ENCODE measurements around the gene OR52B6. TPM values are rescaled to one million over a fixed set of nuclear protein-coding genes. Genes with fewer than 3 reads are reported as not detected.
"Not testable (repeated sequence)": the region's sequence is repeated elsewhere in the genome, so short reads cannot be mapped to it uniquely, and the experiment has no call there.

OR52B6 gene
- total RNA-seq, 1 donor from 2014 or later: not detected

DNA sequence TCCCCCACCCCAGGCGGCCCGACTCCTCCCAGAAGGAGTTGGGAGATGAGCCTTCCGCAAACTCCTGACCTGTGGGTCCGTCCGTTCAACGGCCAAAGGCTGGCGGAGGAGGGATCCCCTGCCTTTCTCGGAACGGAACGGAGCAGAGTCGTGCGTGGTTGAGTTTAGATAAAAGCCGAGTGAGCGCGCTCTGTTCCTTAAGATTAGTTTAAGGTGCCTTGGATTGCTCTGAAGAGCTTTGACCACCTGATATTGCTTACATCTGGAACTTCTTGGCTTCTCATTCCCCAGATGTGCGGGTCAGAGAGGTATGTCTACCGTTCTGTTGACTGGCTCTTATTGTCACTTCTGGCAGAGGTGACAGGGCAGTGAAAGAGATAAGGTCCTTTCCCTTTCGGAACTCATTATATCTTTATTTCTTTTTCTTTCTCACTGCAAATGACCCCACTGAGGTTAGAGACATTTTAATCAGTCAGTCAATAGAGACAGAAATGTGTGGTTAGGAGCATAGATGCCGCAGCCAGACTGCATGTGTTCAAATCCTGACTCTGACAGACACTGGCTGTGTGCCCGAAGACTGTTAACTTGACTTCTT, 16.0 kb downstream of the OR52B6 start, which contains the start of gene TRIM6:
TSS of gene TRIM6 (plus strand) at position 31 of the 595 bp plus-strand sequence. CDS start at position 292, 261 bp downstream.
- DNase-seq (ENCODE audit: low read depth, low spot score): no peak

DNA sequence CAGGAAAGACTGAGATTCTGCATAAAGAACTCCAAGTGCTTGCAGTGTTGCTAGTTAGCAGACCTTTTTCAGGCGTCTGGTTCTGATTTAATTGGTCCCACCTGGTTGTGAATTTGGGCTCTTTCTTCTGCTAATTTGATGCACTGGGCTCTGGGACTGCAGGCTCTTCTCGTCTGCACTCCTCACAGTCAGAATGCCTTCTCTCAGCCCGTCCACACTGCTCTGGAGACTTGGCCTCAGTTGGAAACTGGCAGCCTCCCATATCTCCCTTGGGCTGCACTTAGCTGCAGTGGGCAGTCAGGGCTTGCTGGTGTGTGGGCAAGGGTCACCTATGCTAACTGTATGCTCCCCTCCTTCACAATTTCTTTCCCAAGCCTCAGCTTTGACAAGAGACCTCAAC, 17.3 kb downstream of the OR52B6 start:
- DNase-seq (ENCODE audit: low read depth, low spot score): no peak

DNA sequence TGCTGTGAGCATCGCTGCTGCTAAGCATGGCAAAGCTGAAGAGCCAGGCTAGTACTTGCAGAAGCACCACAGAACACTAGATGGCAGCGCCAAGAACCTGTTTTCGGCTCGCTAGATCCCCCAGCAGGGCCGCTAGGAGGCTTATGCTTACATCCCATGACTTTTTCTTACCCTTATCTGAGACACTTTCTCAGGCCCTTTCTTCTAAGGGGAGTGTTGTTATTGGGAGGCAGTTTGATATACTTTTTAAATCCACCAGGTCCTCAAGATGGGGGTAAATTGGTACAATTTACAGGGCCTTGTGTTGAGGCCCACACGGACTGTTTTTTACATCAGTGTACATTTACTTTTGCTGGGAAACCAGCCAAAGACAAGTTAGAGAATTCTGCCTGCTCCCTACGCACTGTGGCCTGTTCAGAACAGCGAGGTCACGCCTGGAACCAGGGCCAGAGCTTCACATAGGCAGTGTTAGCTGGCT, 19.7 kb downstream of the OR52B6 start:
- DNase-seq (ENCODE audit: low read depth, low spot score): peak; percentile 71

DNA sequence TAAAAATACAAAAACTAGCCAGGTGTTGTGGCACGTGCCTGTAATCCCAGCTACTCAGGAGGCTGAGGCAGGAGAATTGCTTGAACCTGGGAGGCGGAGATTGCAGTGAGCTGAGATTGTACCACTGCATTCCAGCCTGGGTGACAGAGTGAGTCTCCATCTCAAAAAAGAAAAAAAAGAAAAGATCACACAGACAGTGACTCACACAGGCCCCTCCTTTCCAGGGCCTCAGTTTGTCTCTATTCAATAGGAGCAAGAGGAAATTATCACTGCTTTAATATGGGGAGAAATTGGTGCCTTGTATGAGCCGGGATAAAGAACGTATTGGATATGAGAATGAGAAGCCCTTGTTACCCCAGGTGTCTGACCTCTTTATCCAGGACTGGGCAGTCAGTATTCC, 22.1 kb downstream of the OR52B6 start:
- not testable (repeated sequence) for DNase-seq (ENCODE audit: low read depth, low spot score)

DNA sequence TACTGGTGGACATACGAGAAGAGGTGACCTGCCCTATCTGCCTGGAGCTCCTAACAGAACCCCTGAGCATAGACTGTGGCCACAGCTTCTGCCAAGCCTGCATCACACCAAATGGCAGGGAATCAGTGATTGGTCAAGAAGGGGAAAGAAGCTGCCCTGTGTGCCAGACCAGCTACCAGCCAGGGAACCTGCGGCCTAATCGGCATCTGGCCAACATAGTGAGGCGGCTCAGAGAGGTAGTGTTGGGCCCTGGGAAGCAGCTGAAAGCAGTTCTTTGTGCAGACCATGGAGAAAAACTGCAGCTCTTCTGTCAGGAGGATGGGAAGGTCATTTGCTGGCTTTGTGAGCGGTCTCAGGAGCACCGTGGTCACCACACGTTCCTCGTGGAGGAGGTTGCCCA, 22.6 kb downstream of the OR52B6 start:
- DNase-seq (ENCODE audit: low read depth, low spot score): no peak

DNA sequence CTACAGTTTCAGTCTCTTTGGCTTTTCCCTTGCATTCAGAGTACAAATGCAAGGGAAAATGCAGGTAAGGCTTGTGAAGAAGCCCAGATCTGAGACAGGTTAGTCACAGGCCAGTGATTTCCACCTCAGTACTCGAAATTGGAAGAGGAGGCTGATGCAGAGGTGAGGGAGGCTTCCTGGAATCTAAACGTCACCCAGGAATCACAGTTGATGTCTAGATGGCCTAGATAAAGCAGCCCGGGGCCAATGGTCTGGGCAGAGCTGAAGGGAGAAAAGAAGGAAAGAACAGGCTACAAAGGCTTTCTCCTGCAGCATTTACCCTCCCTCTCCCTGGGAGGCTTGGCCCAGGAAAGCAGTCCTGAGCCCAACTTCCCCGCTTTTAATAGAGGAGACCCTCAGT, 24.2 kb downstream of the OR52B6 start:
- DNase-seq (ENCODE audit: low read depth, low spot score): no peak

DNA sequence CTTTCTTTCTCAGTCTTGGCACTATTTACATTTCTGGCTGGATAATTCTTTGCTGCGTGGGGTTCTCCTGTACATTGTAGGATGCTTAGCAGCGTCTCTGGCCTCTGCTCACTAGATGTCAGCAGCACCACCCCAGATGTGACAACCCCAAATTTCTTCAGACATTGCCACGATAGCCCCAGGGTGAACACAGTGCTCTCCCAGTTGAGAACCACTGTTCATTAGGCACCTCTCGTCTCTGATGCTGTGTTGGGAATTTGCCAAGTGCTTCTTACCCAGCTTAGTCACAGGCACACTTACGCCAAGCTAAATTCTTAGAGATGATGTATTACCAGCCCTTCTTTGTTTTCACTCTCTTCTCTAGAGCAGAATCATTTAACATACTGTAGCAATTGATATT, 25.2 kb downstream of the OR52B6 start:
- DNase-seq (ENCODE audit: low read depth, low spot score): no peak

DNA sequence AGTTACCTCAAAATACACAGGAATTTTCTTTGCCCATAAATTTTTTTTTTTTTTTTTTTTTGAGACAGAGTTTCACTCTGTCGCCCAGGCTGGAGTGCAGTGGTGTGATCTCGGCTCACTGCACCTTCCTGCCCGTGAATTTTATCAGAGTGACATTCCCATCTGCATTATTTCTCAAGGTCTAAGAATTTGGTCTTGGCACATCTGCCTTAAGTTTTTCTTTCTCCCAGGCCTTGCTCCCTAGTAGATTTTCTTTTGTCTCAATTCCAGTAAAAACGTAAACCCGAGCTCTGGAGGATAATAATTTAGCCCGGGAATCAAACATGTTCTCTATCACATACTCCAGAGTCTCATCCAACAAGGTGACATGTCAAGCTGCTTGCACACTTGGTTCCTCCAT, 28.1 kb downstream of the OR52B6 start:
- no peak for DNase-seq (ENCODE audit: low read depth, low spot score)

DNA sequence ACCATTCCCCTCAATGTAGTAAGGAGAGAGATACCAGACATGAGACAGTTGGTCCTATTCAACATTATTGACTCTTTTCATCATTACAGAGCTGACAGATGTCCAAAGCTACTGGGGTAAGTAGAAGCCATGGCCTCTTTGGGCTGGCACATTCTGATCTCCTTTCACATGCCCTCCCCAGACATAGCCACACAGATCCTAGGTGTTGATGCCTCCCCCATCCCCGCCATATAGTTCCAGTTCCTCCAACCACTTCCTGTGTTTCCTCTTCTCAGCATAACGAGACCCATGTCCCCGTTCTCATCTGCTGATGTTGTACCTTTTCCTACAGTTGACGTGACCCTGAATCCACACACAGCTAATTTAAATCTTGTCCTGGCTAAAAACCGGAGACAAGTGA, 29.8 kb downstream of the OR52B6 start:
- no peak for DNase-seq (ENCODE audit: low read depth, low spot score)

DNA sequence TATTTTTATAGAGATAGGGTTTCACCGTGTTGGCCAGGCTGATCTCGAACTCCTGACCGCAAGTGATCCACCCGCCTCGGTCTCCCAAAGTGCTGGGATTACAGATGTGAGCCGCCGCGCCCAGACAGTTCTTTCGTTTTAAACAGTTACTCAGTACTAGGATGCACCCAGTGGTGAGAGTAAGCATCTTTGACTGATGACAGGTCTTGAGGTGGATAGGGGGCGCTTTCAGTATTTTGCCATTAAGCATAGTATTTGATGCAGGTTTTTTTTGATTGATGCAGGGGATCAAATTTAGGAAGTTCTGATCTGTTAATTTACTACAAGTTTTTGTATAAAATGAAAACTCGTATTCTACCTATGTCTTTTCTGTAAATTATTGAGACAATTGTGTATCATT, 30.9 kb downstream of the OR52B6 start:
- DNase-seq (ENCODE audit: low read depth, low spot score): no peak

DNA sequence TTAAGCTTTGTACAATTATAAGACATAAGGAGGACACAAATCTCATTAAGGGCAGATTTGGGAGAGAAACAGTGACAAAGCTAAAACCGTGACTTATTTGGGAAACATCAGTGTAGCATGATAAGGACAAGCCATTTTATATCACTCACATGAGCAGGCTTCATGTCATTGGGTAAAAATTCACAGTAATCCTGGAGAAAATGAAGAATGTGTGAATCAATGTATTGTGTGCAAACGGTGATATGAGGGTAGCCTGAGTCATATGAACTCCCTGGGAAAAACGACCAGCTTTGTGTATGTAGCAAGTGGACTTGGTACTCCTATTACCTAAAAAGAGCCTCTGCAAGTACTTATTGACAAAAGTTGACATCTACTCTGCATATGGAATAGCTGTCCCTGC, 38.1 kb downstream of the OR52B6 start:
- DNase-seq (ENCODE audit: low read depth, low spot score): no peak

DNA sequence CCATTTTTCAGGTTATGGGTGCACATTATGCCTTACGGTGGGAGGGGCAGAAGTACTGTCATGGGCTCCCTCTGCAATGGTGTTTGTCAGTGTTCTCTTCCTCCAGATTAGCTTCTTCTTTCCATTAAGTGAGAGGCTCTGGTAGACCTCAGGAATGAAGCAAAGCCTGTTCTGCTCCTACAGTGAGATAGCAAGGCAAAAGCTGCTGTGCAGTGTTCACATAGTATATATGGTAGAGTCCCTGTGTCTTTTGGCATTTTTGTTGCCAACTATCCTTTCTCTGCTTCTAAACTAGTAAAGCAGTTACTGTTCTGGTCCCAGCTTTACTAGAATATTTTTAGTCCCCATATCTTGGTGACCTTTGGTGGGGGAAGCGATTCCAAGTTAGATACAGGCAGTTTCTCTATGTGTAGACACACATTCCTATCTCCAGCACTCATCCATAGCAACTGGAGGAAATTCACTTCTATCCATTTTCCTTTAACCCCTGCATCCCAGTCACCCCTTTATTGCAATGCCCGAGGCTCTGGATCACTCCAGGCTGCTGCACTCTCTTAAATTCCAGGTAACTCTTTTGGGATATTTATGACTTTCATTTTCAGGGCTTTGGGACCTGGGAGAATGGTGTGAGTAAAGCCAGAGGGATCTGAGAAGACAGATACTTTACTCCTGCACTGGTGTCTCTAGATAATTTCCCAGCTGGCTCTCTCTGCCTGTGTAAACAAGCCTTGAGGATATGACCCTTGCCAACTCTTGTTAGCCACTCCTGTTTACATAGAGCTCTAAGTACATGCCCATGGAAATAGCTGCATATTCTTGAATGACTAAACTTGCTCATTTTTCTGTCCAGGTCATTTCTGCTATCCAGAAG, 40.2 kb downstream of the OR52B6 start:
- DNase-seq (ENCODE audit: low read depth, low spot score): peak; percentile 86

DNA sequence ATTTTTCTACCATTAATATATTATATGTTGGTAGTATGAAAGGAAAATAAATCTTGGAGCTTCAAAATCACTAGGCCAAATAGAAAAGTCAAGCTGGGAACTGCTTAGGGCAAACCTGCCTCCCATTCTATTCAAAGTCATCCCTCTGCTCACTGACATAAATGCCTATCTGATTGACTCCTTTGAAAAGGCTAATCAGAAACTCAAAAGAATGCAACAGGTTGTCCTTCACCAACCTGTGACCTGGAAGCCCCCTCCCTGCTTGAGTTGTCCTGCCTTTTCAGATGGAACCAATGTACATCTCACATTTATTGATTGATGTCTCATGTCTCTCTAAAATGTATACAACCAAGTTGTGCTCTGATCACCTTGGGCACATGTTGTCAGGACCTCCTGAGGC, 40.9 kb downstream of the OR52B6 start:
- no peak for DNase-seq (ENCODE audit: low read depth, low spot score)

DNA sequence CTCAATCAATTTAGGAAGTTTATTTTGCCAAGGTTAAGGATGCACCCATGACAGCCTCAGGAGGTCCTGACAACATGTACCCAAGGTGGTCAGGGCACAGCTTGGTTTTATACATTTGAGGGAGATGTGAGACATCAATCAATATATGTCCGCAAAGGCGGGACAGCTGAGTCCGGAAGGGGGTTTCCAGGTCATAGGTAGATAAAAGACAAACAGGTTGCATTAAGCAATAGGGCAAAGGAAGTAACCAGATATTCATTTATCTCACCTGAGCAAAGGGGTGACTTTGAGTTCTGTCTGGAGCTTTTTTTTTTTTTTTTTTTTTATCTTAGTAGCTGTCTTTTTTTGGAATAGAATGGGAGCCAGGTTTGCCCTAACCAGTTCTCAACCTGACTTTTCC, 42.1 kb downstream of the OR52B6 start:
- no peak for DNase-seq (ENCODE audit: low read depth, low spot score)

DNA sequence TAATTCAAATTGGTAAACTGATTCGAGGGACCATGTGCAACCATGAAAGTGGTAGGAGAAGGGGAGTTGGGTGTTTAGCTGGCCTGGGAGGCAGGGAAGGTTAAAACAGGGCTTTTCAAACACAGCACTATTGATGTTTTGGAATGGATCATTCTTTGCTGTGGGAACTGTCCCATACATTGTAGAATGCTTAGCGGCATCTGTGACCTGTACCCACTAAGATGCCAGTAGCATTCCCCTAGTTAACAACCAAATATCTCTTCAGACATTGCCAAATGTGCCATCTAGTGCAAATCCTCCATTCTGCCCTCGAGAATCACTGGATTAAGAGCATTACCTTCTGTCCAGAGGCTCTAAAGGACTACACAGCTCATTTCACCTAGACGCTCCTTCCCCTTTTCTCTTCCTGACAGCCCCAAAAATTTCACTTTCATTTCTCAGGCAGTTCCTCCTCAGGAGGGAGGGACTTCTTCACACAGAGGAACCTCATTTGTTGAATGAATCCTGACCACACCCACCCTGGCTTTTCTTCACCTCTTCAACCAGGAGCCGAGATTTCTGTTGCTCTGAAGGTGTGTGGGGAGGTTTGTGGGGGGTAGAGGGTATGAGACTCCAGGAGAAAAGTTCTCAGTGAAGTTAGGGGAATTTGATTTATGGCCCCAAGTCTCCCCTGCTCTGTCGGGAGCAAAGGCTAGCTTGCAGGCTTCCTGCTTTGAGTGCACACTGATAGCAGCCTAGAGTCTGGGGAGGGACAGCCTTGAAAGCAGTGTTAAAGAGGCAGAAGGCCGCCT, 44.0 kb downstream of the OR52B6 start, which contains the start of gene TRIM34:
TSS of gene TRIM34 (plus strand) at position 513 of the 791 bp plus-strand sequence. CDS start 7,331 bp downstream, outside the sequence.
- peak; percentile 57 for DNase-seq (ENCODE audit: low read depth, low spot score)

DNA sequence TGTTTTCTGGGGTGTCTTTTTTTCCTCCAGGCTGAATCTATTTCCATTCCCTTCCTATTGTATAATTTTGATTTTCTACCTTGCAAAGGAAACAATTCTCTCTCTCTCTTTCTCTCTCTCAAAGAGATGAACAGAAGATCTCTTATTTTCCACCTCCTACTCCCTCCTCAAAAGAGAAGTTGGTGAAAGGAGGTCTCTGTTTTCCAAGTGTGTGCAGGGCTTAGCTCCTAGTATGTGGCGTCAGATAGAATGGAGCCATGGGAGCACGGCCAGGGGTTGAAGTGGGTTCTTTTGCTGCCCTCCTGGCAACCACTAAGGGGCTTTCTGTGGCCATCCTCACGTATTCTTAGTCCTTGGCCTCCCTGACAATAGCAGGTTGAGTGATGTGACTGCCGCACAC, 44.6 kb downstream of the OR52B6 start:
- DNase-seq (ENCODE audit: low read depth, low spot score): no peak

DNA sequence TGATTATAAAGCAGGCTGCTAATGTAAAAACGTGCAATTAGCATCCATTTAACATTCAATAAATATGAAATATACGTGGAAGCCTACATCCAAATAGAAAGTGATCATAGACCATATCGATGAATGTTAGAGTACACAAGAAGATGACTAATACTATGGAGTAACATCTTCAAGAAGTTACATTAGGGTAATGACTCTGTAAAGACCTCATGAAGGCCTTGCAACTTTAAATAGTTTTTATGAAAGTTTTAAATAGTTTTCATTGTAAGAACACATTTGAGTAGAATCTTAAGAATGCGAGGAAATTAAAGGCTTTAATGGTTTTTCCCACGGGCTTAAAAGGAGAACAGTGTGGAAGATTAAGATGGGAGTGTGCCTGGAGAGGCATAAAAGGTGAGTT, 45.5 kb downstream of the OR52B6 start:
- no peak for DNase-seq (ENCODE audit: low read depth, low spot score)

DNA sequence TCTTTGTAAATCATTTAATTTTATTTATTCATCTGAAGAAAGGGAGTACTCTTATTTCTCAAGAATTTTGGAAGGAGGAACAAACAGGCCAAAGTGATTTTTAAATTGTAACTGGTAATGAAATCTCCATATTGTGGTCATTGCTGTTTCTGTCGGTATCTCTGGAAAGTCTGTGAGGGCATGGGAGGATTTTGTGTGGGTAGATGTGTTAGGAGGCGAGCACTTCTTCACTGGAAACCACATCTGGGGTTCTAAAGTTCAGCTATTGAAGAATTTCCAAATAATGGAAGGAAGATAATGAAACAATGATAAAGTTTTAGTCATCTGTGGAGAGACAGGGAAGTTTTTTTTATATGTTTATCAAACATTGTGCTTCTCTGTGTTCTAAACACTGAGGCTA, 50.7 kb downstream of the OR52B6 start:
- DNase-seq (ENCODE audit: low read depth, low spot score): no peak

Data from pulmonary artery endothelial cell (primary cell).